Mesenchymal stem cell (in vitro differentiated cells and primary cell): Measurements from ENCODE around the gene DRAP1.

ENCODE experiments used
- DNase-seq: peaks from one replicate; pipeline ENCODE4 v3.0.0-alpha.2; 2013
- H2AFZ ChIP-seq: one replicate; pipeline ENCODE4 v1.6.1; 2013; ENCODE audit warnings: low read depth, mild to moderate bottlenecking, control low read depth, inconsistent platforms, low read length, moderate library complexity
- H2AK5ac ChIP-seq: 2 replicates; pipeline ENCODE4 v1.6.1; 2013; ENCODE audit warnings: low read length, moderate library complexity, mild to moderate bottlenecking, inconsistent platforms; ENCODE audit not compliant: severe bottlenecking
- H2BK120ac ChIP-seq: one replicate; pipeline ENCODE4 v1.6.1; 2013; ENCODE audit warnings: low read depth, mild to moderate bottlenecking, inconsistent platforms, low read length, moderate library complexity
- H2BK12ac ChIP-seq, 2 experiments: one replicate each; pipeline ENCODE4 v1.6.1; 2013; ENCODE audit warnings: inconsistent platforms in 2 of 2, low read length in 2 of 2, mild to moderate bottlenecking in 2 of 2, moderate library complexity in 2 of 2, control low read depth in 1 of 2
- H2BK15ac ChIP-seq: one replicate; pipeline ENCODE4 v1.6.1; 2013; ENCODE audit warnings: mild to moderate bottlenecking, low read depth, inconsistent platforms; ENCODE audit not compliant: poor library complexity, severe bottlenecking
- H2BK5ac ChIP-seq: 2 replicates; pipeline ENCODE4 v1.6.1; 2013; ENCODE audit warnings: low read depth, mild to moderate bottlenecking, low read length, control low read depth, inconsistent platforms; ENCODE audit not compliant: poor library complexity, severe bottlenecking
- H3K14ac ChIP-seq, 2 experiments: one replicate each; pipeline ENCODE4 v1.6.1; 2013; ENCODE audit warnings: inconsistent platforms in 2 of 2, low read length in 2 of 2, control low read depth in 1 of 2, mild to moderate bottlenecking in 1 of 2, moderate library complexity in 1 of 2
- H3K18ac ChIP-seq, 2 experiments: one replicate each; pipeline ENCODE4 v1.6.1; 2013; ENCODE audit warnings: inconsistent platforms in 2 of 2, low read length in 2 of 2, control low read depth in 1 of 2, low read depth in 1 of 2, mild to moderate bottlenecking in 1 of 2
- H3K23ac ChIP-seq, 2 experiments: one replicate each; pipeline ENCODE4 v1.6.1; 2013; ENCODE audit warnings: inconsistent platforms in 2 of 2, low read length in 2 of 2, mild to moderate bottlenecking in 2 of 2, moderate library complexity in 2 of 2, control low read depth in 1 of 2
- H3K27ac ChIP-seq: 2 replicates; pipeline ENCODE4 v1.5.1; 2013; ENCODE audit warnings: mild to moderate bottlenecking, moderate library complexity, low read length, control low read depth, inconsistent platforms; ENCODE audit not compliant: poor library complexity, severe bottlenecking
- H3K27me3 ChIP-seq, 2 experiments: 2 replicates each; pipeline versions ENCODE4 v1.6.1 to v1.7.0; 2013; ENCODE audit warnings: low read length in 2 of 2, mild to moderate bottlenecking in 2 of 2, moderate library complexity in 2 of 2, control low read depth in 1 of 2, inconsistent platforms in 1 of 2; ENCODE audit not compliant: control insufficient read depth in 1 of 2, insufficient read depth in 1 of 2
- H3K36me3 ChIP-seq, 2 experiments: 2 replicates each; pipeline versions ENCODE4 v1.6.1 to v1.7.0; 2013; ENCODE audit warnings: low read length in 2 of 2, control low read depth in 1 of 2, inconsistent platforms in 1 of 2, low read depth in 1 of 2, mild to moderate bottlenecking in 1 of 2; ENCODE audit not compliant: insufficient read depth in 2 of 2, control insufficient read depth in 1 of 2
- H3K4ac ChIP-seq, 2 experiments: one replicate each; pipeline ENCODE4 v1.6.1; 2013; ENCODE audit warnings: inconsistent platforms in 2 of 2, low read length in 2 of 2, mild to moderate bottlenecking in 2 of 2, moderate library complexity in 2 of 2, control low read depth in 1 of 2, low read depth in 1 of 2
- H3K4me1 ChIP-seq: 2 replicates; pipeline ENCODE4 v1.6.1; 2013; ENCODE audit warnings: low read depth, low read length, control low read depth; ENCODE audit not compliant: control insufficient read depth, insufficient read depth
- H3K4me2 ChIP-seq: 2 replicates; pipeline ENCODE4 v1.6.1; 2013; ENCODE audit warnings: low read length, mild to moderate bottlenecking, inconsistent platforms; ENCODE audit not compliant: poor library complexity, severe bottlenecking
- H3K4me3 ChIP-seq, 2 experiments: 2 replicates each; pipeline versions ENCODE4 v1.5.1 to v1.7.0; 2013; ENCODE audit warnings: low read length in 2 of 2, mild to moderate bottlenecking in 2 of 2, control low read depth in 1 of 2, low read depth in 1 of 2; ENCODE audit not compliant: insufficient read depth in 1 of 2
- H3K79me1 ChIP-seq: replicated peaks from 2 replicates; pipeline ENCODE4 v1.6.1; 2013; ENCODE audit warnings: mild to moderate bottlenecking, control low read depth, low read length, inconsistent platforms; ENCODE audit not compliant: poor library complexity, severe bottlenecking
- H3K9ac ChIP-seq: 2 replicates; pipeline ENCODE4 v1.7.0; 2013; ENCODE audit warnings: mild to moderate bottlenecking, low read length, moderate library complexity
- H3K9me3 ChIP-seq: 2 replicates; pipeline ENCODE4 v1.7.0; 2013; ENCODE audit warnings: mild to moderate bottlenecking, low read length; ENCODE audit not compliant: control insufficient read depth
- H4K8ac ChIP-seq: one replicate; pipeline ENCODE4 v1.6.1; 2013; ENCODE audit warnings: inconsistent platforms, mild to moderate bottlenecking, low read length, moderate library complexity
- H4K91ac ChIP-seq: one replicate; pipeline ENCODE4 v1.6.1; 2013; ENCODE audit warnings: mild to moderate bottlenecking, low read length, inconsistent platforms
- WGBS: methylation state at CpG from one replicate; pipeline ENCODE4 v1.1.7; 2013; ENCODE audit warnings: mixed read lengths; 5-methylcytosine and 5-hydroxymethylcytosine counted together

DRAP1 gene

DNA sequence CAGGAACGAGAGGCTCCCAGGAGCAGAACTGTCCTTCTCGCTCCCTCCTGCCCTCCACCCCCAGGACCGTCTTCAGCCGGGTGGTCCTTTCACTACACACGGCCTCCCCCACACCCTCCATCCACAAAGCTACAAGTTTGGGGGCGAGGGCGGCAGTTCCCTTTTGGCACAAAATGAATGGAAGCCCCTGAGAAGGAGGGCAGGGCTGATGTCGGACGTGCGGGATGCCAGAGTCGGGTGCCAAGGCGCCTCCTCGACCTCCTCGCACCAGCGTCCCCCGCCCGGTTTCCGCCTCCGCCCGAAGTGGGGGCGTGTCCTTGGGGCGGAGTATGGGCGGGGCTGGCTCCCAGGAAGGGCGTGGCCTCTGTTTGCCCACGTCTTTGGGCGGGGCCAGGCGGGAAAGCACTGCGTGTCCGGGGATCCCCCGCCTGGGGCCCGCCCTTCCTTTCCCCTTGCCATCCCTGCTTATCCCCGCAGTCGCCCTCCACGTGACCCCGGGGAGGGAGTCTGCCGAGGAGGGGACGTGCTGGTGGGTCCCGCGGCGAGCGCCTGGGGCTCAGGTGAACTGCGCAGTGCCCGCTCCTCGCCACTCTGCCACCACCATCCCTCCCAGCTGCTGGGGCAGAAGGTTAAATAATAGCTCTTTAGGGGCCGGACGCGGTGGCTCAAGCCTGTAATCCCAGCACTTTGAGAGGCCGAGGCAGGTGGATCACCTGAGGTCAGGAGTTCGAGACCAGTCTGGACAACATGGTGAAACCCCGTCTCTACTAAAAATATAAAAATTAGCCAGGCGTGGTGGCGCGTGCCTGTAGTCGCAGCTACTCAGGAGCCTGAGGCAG is 45.7 kb upstream of the DRAP1 start:
- peak overlapping the region in 1 of 2 experiments; percentile 74 for H3K23ac ChIP-seq
- peak overlapping the region; percentile 53 for H2AK5ac ChIP-seq
- peaks cover 28% of the 10 kb centered on the region for H3K4me1 ChIP-seq
- H4K8ac ChIP-seq, result peak overlapping the region; percentile 96
- H2BK120ac ChIP-seq, result peak overlapping the region; percentile 91
- H3K79me1 ChIP-seq, result peaks cover 9% of the 10 kb centered on the region
- H2BK12ac ChIP-seq, result peak overlapping the region; percentile 82 to 97
- peak overlapping the region; percentile 79 to 98 for H3K4ac ChIP-seq
- no peaks in the 10 kb centered on the region for H3K9me3 ChIP-seq
- H2BK15ac ChIP-seq, result peak overlapping the region; percentile 98
- peak overlapping the region; percentile 91 for H3K9ac ChIP-seq
- DNase-seq, result peak; percentile 95
- H3K14ac ChIP-seq, result peak overlapping the region; percentile 82 to 87
- peak overlapping the region; percentile 84 for H2AFZ ChIP-seq
- H3K36me3 ChIP-seq, result peaks cover 25 to 27% of the 10 kb centered on the region in 2 experiments
- H3K4me2 ChIP-seq, result peak overlapping the region; percentile 97
- H3K4me3 ChIP-seq, result peak overlapping the region; percentile 88 to 91
- no peak overlapping the region for H2BK5ac ChIP-seq
- peak overlapping the region; percentile 82 for H3K27ac ChIP-seq
- H3K18ac ChIP-seq, result peak overlapping the region; percentile 97
- 11% methylated on average over 44 of the region's 54 CpGs for WGBS
- no peaks in the 10 kb centered on the region for H3K27me3 ChIP-seq
- peak overlapping the region; percentile 94 for H4K91ac ChIP-seq

DNA sequence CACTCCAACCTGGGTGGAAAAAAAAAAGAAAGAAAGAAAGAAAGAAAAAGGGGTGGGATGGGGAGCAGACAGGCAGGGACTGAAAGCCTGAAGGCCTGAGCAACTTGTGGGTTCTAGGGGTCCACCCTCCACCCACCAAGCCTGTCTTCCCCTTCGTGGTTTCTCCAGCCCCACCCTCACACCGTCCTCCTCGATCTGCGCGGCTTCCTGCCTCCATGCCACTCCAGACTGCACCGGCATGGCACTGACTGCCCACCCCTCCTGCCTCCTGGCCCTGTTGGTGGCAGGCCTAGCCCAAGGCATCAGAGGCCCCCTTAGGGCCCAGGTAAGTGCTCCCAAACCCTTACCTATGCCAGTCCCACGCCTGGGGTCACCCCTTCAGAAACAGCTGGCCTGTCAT is 39.6 kb upstream of the DRAP1 start, which contains the start of gene CTSW:
CTSW (plus strand) TSS at position 221 of the 400 bp plus-strand sequence; CDS start at position 239, 18 bp downstream.
- Histone ChIP-seq H2AFZ (no peak within 1 kb of the TSS), H2BK5ac (no peak within 1 kb of the TSS), H3K4me1 (peaks cover 2% of the 10 kb centered on the region), H3K14ac (no peak within 1 kb of the TSS), H2AK5ac (no peak within 1 kb of the TSS), H3K18ac (no peak within 1 kb of the TSS), H2BK12ac (peak within 1 kb of the TSS; percentile 31 to 64), H3K27me3 (no peaks in the 10 kb centered on the region), H3K36me3 (peaks cover 27 to 39% of the 10 kb centered on the region in 2 experiments), H3K23ac (no peak within 1 kb of the TSS), H3K4ac (no peak within 1 kb of the TSS), H4K91ac (no peak within 1 kb of the TSS), H2BK15ac (no peak within 1 kb of the TSS), H3K9me3 (no peaks in the 10 kb centered on the region), H3K27ac (no peak within 1 kb of the TSS), H3K4me3 (no peak within 1 kb of the TSS), H3K79me1 (peaks cover 14% of the 10 kb centered on the region), H2BK120ac (no peak within 1 kb of the TSS), H3K9ac (no peak within 1 kb of the TSS), H4K8ac (peak within 1 kb of the TSS; percentile 21), H3K4me2 (no peak within 1 kb of the TSS)
- 79% methylated on average over 7 of the region's 7 CpGs for WGBS
- DNase-seq, result no peak

DNA sequence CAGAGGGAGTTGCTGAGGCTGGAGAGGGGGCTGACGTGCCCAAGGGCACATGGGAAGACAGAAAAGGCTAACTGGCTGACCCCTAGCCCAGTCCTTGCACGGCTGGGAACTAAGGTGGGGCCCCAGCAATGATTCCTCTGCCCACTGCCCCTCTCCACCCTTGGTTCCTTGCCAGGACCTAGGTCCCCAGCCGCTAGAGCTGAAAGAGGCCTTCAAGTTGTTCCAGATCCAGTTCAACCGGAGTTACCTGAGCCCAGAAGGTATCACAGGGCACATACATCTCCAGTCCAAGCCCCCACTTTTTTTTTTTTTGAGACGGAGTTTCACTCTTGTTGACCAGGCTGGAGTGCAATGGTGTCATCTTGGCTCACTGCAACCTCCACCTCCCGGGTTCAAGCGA is 39.2 kb upstream of the DRAP1 start:
- H3K9ac ChIP-seq, result no peak overlapping the region
- no peak overlapping the region for H3K23ac ChIP-seq
- H4K91ac ChIP-seq, result no peak overlapping the region
- H2AFZ ChIP-seq, result no peak overlapping the region
- H3K27ac ChIP-seq, result no peak overlapping the region
- H3K79me1 ChIP-seq, result peaks cover 16% of the 10 kb centered on the region
- WGBS, result 91% methylated on average over 7 of the region's 7 CpGs
- no peak overlapping the region for H2BK12ac ChIP-seq
- no peak overlapping the region for H3K4me2 ChIP-seq
- H2BK120ac ChIP-seq, result no peak overlapping the region
- no peak overlapping the region for H4K8ac ChIP-seq
- H3K4me1 ChIP-seq, result peaks cover 5% of the 10 kb centered on the region
- peaks cover 31 to 43% of the 10 kb centered on the region in 2 experiments for H3K36me3 ChIP-seq
- no peaks in the 10 kb centered on the region for H3K27me3 ChIP-seq
- DNase-seq, result no peak
- H3K9me3 ChIP-seq, result no peaks in the 10 kb centered on the region
- no peak overlapping the region for H2BK5ac ChIP-seq
- no peak overlapping the region for H3K4me3 ChIP-seq
- no peak overlapping the region for H2AK5ac ChIP-seq
- no peak overlapping the region for H3K18ac ChIP-seq
- no peak overlapping the region for H2BK15ac ChIP-seq
- H3K4ac ChIP-seq, result no peak overlapping the region
- H3K14ac ChIP-seq, result no peak overlapping the region

DNA sequence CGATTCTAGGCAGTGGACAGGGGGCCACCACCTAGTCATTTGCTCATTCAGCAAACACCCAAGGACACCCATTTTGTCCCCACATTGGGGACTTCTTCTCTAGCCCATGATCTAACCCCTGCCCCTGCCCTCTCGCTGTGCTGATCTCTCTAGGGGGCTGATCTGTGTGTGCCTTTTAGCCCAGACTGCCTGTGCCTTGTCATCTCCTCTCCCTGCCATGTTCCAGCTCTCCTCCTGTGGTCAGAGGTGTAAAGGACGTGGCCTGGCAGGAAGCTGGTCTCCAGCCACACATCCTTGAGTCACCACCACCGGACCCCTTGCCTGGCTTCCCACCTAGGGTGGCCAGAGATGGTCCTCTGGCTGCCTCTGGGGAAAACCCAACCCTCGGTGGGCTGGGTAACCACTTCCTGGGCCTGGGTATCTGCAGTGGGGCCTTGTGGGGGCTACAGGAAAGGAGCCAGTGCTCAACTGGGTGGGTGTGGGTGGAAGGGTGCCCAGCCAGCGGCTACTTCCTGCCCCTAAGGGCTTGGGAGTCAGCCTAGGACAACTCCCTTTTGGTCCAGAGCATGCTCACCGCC is 38.3 kb upstream of the DRAP1 start:
- Histone ChIP-seq H3K4me2 (no peak overlapping the region), H3K9ac (no peak overlapping the region), H2BK120ac (no peak overlapping the region), H3K4me3 (no peak overlapping the region), H3K14ac (no peak overlapping the region), H3K27ac (no peak overlapping the region), H3K4me1 (peaks cover 5% of the 10 kb centered on the region), H2BK15ac (no peak overlapping the region), H4K91ac (no peak overlapping the region), H3K36me3 (peaks cover 40 to 52% of the 10 kb centered on the region in 2 experiments), H4K8ac (no peak overlapping the region), H2BK5ac (no peak overlapping the region), H2AFZ (no peak overlapping the region), H3K79me1 (peaks cover 21% of the 10 kb centered on the region), H3K27me3 (no peaks in the 10 kb centered on the region), H3K18ac (no peak overlapping the region), H2AK5ac (no peak overlapping the region), H3K4ac (no peak overlapping the region), H3K9me3 (no peaks in the 10 kb centered on the region), H3K23ac (no peak overlapping the region), H2BK12ac (no peak overlapping the region)
- DNase-seq, result no peak
- WGBS, result 85% methylated on average over 7 of the region's 7 CpGs
